Left lobe of liver (tissue), 2 donors: Measurements from ENCODE around the gene SHROOM1. TPM values are rescaled to one million over a fixed set of nuclear protein-coding genes. Genes with fewer than 3 reads are reported as not detected.

Experiments used
- ATAC-seq: fragments of 200-7000 bp; cut with Tn5 transposase; one replicate; pipeline ENCODE4 v1.9.1; 2020; ENCODE audit warnings: mild to moderate bottlenecking, moderate library complexity
- DNase-seq: peaks from one replicate; pipeline ENCODE4 v3.0.0-alpha.2; 2020; ENCODE audit warnings: low spot score
- total RNA-seq: library from RNA; stranded (reverse); gene quantifications from one replicate; pipeline ENCODE4 v1.2.1, GENCODE V29; 2021
- donor health status: DM: no; HTN: no; CAD: no; lungs with moderate emphysema.
- donor health status: DM: no; HTN: yes; CAD: no.

SHROOM1 gene
- total RNA-seq, 1 donor from 2014 or later, result 41.3 TPM

DNA sequence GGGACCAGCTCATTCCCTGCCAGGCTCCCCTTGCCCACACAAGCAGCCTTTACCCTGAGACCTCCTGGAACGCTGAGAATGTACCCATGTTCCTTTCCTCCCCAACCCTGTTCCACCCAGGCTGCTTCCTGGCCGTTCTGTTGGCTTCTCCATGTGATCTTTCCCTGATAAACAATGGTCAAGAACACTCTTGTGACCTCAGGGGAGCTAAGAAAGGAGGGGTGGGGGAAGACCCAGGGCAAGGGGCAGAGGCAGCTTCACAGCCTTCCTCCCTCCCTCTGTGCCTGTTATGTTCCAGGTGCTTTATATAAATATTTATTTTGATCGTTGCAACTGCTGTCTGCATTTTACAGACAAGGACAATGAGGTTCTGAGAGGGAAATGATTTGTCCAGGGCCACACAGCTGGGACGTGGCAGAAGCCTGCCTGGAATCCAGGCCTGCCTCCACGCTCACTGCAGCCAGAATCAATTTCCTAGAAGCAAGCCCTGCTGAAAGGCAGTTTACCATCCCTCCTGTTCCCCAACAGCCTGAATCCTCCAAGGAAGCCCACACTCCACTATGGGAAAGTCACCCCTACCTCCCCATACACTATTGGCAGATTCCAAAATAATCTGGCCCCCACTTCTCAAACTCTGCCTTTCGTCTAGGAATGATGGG lies 3.9 kb downstream of the SHROOM1 start:
- peak; percentile 38 for DNase-seq
- ATAC-seq, result no peak

DNA sequence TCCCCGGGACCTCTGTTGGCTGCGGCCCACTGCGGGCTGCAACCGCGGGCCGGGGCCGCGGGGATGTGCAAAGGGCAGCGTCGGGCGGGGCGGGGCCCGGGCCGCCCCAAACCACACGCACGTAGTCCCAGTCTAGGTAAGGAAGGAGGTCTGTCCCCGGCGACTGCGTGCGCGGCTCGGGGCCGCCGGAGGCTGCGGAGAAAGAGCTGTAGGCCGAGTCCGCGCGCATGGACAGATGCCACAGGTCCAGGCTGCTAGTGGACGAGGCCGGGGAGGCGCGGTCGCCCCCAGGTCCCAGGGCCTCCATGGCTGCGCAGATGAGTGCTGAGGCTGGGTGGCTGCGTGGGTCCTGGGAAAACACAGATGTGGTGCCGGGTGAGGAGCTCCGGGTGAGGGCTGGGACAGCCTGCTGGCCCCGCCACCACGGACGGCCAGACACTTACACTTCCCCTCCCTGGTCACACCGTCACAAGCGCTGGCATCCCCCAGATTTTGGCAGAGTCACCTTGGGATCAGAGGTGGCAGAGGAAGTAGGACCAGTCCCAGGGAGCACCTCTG lies 4.5 kb downstream of the SHROOM1 start:
- ATAC-seq, result no peak
- DNase-seq, result peak; percentile 44

DNA sequence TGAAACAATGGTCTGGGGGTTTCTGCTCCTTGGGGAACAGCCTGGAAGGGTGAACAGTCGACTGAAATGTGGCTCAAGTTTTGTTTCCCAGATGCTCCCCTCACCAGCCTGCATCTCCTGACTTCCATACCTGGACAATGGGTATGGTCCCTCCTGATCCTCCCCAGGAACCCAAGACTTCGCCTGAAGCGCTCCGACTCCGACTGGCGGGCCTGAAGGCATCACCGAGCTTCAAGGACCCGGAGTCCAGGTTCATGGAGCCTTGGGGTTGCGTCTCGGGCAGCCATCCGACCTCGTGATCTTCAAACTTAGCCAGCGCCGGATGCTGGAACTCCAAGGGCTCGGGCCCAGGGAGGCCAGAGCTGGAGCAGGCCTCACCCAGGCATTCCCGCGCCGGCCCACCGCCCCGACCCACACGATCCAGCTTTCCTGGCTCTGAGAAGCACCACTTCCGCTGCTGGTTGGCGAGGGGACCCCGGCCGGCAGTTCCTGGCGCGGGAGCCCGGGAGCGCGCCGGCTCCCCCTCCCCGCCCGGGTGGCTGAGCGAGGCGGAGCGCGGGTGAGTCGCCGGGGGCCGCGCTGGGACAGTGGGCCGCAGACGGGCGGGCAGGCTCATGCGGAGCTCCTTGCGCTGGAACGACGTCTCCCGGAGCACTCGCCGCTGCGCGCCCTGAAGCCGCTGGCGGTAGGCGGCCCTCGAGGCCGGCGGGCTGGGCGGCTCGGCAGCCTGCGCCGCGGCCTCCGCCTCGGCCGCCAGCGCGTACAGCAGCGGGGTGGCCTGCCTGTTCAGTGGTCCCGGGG lies 5.2 kb downstream of the SHROOM1 start:
- no peak for ATAC-seq
- DNase-seq, result peak; percentile 41

DNA sequence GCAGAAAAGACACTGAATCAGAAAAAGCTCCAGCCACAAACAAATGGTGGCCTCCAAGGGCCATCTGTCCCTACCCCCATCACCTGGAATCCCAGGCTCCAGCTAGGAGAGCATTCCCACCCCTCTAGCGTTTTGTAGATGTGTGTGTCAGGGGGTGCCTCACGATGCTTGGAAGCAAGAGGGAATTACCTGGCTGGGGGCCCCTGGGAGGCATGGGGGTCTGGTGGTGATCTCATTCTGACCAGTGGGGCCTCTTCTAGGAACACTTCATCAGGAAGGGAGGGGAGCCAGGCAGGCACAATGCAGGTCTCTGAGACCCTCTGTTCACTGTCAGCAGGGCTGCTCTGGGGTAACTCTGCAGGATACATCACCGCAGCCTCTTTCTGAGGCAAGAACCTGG lies 6.0 kb downstream of the SHROOM1 start:
- no peak for ATAC-seq

DNA sequence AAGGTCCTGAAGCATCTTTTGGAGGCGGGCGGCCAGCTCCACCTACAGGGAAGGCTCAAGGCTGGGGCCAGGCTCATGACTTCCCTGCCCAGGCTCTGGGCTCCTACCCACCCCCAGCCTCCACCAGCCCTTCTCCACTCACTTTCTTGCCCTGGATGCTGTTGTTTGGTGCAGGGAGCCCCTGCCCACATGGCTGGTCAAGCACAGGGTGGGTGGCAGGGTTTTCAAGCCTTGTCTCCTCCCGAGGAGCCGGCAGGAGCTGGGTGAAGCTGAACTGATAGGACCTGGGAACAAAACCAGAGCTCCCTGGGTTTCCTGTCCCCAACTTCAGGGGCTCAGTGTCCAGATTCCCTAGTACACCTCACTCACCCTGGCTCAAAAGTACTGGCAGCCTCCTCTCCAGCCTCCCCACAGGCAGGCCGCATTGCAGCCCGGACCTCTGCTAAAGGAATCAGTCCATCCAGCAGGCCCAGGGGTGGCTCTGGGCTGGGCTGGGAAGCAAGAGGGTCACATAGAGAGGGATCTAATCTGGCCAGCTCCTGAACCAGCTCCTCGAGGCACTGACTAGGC lies 6.9 kb downstream of the SHROOM1 start:
- ATAC-seq, result no peak
- peak; percentile 44 for DNase-seq

More for the DNA sequence above, 6.0 kb downstream of the SHROOM1 start:
- peak; percentile 30 for DNase-seq

DNA sequence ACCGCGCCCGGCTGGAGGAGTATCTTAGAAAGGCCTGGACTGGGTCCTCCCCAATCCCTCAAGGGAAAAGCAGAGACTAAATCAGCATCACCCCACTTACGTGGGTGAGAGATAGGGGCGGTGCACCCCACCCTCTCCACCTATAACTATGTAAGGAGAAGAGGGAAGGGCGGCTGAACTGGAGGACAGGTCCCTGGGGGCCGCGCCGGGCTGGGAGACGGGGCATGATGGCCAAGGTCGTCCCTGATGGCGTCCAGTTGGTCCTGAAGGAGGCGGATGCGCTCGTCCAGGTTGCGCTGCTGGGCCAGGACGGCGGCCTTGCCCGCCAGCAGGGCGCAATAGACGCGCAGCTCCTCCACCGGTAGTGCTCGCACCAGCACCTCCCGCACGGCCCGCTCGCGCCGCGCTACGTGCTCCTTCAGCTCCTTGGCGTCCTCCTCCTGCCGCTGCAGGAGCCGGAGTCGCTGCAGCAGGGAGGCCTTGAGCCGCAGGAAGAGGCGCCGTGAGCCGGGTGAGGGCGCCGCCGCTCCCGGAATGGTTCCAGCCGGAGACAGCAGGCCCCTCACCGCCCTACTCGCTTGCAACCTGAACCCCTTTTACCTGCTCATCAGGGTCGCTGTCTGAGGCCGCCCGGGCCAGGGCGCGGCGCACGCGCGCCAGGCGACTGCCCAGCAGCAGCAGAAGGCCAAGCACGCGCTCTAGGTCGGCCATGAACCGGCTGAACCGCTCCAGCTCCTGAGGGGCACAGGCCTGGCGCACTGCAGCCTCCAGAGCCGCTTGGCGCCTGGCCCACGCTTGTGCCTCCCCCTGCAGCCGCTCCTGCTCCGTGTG lies 7.6 kb downstream of the SHROOM1 start:
- no peak for DNase-seq
- no peak for ATAC-seq

DNA sequence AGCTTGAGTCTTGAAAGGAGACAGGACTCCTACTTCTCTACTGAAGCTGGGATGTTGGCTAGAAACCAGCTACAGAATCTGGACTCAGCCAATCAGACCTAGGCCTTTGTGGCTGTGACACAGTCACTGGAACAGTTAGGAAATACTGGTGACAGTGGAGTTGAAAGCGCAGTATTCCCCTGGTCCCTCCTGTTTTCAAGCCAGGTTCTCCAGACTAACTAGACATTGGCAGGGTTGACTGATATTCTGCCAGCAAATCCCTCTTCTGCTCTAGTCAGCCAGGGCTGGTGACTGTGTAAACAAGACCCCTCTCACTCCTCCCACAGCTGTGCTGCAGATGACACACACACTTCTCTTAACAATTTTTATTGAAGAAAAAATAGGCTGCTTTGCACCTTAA lies 8.7 kb downstream of the SHROOM1 start:
- DNase-seq (peak; percentile 66), ATAC-seq (peak; percentile 68)

DNA sequence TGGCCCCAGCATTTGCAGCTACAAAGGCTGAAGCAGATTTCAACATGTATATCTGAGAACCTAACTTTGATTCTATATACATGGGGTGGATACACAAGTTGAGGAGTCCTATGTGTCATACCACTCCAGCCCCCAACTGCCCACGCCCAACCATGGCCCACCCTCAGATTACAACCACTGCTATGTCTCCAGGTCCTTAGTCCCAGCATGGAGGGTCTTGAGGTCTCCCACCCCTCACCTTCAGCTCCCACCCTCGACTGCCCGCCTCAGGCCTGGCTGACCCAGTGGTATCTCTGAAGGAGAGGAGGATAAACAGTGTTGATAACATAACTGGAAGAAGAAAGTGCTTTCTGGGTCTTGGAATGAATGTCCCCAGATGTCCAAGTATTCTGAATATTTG lies 9.1 kb downstream of the SHROOM1 start:
- no peak for ATAC-seq
- peak; percentile 47 for DNase-seq

DNA sequence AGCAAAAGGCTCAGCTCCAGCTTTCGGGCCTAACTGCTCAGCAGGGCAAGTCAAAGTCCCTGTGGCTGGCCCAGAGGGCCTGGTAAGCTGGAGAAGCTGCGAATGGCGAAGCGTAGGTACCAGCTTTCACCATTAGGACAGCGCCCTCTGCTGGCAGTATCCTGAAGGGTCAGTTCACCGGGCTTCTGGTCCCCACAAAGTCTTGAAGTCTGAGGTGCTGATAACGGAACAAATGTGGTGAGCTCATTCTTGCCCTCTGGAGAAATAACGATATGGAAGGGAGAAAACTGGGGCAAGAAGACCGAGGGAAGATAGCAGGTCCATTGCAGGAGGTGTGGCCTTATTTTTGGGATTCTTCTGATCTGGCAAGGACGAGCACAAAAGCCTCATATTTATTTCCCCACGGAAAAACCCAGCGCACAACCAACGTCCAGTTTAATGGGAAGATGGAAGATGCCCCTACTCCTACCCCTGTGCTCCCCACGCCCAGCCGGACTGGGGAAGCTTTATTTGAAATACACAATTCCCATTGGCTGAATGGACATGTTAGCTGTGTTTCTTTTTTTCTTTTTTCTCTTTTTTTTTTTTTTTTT lies 10.2 kb downstream of the SHROOM1 start:
- peak; percentile 92 for DNase-seq
- peak; percentile 94 for ATAC-seq

DNA sequence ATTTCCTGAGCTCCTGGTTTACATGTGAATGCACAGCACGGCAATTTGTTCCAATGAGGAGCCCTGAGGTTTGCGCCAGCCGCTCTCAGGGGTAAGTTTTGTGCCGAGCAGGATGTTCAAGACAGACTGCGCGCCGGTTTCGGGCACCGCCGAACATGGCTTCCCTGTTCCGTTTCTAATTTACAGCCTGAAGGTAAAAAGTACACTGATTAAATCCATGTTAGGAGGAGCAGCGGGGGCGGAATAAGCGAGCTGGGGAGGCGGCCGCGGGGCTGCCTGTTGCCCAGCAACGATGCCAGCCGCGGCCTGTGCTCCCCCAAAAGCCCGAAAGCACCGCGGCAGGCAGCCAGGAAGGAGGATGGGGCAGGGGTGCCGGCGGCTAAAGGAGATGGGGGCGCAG lies 11.0 kb downstream of the SHROOM1 start:
- ATAC-seq (no peak), DNase-seq (no peak)

DNA sequence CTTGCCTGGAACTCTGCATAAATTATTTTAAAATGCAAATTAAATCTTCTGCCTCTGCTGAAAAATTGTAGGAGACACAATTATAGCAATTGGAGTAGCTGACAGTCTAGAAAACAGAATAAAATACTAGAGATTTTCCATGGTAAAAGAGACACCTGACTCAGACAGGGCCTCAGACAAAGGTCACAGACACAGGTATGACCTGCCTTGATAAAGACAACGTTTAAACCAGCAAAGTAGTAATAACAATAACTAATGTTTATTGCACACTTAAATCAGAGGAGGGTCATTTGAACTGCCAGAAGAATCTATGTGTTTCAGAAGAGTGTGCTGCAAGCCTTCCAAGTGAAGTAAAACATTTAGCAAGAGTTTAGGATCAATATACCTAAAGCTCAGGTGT lies 13.4 kb downstream of the SHROOM1 start:
- ATAC-seq (no peak), DNase-seq (no peak)

DNA sequence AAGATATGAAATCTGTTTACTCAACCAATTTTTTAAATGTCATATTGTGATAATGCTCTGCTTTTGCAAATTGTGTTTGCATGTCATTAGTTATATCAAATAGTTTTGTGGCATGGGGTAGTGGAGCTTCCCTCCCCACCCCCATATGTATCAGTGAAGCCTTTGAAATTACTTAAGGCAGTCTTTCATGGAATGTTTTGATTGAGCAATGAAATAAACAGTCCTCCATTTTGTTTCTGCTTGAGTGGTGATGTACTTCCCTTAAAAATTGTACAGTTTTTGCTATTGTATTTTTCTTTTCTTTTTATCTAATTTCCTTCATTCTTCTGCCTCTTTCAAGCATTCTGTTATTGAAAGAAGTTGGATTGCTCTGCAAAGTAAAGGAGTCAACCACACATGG lies 13.9 kb downstream of the SHROOM1 start:
- DNase-seq (no peak), ATAC-seq (no peak)

DNA sequence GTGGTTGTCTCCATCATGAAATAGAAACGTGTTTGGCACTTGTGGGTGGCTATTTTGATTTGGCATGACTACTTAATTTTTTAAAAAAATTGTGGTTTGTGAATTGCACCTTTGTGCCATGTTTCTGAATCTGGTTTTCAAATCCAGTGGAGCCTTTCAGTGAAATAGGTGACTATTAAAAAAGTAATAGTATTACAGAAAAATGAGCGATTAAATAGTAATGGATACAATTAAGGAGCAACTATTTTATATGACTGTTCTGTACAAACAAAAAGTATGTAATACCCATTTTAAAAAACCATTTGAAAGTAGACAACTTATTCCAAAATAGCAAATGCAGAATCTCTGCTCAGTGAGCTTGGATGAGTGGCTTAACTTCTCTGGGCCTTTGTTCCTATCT lies 14.4 kb downstream of the SHROOM1 start:
- DNase-seq (no peak), ATAC-seq (no peak)

DNA sequence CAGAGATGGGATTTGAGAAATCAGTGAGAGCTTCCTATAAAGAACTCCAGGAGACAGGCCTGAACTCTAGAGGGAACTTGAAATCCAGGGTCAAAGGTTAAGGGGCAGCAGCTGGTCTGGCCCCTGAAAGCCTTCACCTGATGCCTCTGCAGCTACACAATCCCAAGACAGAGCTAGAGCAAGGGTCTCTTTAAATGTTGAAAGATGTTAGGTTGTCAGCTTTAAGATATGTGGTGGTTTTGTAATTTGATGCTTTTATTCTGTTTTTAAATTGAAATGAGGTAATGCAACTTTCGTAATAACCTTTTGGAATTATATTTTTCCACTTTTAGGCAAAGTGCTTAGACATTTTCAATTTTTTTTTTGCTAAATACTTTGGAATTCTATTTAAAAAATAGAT lies 15.0 kb downstream of the SHROOM1 start:
- no peak for ATAC-seq
- DNase-seq, result no peak

DNA sequence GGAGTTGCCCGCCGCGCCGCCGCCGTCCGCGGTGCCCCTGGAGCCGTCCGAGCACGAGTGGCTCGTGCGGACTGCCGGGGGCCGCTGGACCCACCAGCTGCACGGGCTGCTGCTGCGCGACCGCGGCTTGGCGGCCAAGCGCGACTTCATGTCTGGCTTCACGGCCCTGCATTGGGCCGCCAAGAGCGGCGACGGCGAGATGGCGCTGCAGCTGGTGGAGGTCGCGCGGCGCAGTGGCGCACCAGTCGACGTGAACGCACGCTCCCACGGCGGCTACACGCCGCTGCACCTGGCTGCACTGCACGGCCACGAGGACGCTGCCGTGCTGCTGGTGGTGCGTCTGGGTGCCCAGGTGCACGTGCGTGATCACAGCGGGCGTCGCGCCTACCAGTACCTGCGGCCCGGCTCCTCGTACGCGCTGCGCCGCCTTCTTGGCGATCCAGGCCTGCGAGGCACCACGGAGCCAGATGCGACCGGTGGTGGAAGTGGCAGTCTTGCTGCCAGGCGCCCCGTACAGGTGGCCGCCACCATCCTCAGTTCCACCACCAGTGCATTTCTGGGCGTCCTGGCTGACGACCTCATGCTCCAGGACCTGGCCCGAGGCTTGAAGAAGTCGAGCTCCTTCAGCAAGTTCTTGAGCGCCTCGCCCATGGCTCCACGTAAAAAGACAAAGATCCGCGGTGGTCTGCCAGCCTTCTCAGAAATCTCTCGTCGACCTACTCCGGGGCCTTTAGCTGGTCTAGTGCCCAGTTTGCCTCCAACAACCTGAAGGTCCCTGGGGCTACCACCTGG lies 15.7 kb downstream of the SHROOM1 start:
- DNase-seq, result no peak
- ATAC-seq, result no peak

DNA sequence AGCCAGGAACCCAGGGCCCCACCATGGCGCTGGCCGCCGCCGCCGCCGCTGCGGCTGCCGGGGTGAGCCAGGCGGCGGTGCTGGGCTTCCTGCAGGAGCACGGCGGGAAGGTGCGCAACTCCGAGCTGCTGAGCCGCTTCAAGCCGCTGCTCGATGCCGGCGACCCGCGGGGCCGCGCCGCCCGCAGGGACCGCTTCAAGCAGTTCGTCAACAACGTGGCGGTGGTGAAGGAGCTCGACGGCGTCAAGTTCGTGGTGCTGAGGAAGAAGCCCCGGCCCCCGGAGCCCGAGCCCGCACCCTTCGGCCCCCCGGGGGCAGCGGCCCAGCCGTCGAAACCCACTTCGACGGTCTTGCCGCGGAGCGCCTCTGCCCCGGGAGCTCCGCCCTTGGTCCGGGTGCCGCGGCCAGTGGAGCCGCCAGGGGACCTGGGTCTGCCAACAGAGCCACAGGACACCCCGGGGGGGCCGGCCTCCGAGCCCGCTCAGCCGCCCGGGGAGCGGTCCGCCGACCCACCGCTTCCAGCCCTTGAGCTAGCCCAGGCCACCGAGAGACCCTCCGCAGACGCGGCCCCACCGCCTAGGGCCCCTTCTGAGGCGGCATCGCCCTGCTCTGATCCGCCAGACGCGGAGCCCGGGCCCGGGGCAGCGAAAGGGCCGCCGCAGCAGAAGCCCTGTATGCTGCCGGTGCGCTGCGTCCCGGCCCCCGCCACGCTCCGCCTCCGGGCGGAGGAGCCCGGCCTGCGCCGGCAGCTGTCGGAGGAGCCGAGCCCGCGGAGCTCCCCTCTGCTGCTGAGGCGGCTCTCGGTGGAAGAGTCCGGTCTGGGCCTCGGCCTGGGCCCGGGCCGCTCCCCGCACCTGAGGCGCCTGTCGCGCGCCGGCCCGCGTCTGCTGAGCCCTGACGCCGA lies 16.6 kb downstream of the SHROOM1 start:
- ATAC-seq, result peak; percentile 34
- no peak for DNase-seq

DNA sequence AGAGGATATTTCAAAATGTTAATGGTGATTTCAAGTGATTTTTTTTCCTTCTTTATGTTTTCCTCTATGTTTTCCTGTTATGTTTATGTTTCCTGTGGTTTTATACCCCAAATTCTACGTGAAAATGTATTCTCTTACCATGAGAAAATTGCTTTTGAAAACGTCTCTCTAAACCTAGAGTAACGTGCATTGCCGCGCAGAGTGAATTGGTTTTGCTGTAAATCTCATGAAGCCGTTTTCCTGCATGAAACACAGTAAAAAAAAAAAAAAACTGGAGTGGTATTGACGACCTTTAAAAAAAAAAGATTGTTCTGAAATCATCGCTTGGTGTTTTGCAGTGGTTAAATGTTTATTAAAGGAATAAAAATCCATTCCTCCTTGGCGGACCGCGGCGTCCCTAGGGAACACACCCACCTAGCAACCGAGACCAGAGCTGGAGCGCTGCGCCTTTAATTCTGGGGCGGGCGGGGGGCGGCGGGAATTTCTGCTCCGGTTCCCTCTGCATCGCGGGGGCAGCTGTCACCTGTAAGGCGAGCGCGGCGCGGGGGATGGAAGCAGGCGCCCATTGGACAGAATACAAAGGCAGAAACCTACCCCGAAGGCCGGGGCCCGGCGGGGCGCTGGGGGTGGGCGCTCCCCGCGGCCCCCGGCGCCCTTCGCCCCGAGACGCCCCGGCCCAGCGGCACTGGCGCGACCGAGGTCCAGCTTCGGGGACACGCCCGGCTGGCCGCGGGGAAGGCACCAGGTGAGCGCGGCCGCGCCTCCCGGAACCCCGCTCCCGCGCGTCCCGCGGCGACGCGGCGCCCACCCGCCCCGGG lies 17.5 kb downstream of the SHROOM1 start, which contains the start of gene SOWAHA:
SOWAHA (plus strand) TSS at position 522 of the 818 bp plus-strand sequence. CDS start 320 bp downstream, outside the sequence.
- ATAC-seq, result peak; percentile 76
- DNase-seq, result no peak
